ENCODE results near the gene TKFC.

Gene TKFC

GRCh38 chr11:61345954-61346843, 13.2 kb downstream of the TKFC start:
- DNase-seq: no peak

DNA sequence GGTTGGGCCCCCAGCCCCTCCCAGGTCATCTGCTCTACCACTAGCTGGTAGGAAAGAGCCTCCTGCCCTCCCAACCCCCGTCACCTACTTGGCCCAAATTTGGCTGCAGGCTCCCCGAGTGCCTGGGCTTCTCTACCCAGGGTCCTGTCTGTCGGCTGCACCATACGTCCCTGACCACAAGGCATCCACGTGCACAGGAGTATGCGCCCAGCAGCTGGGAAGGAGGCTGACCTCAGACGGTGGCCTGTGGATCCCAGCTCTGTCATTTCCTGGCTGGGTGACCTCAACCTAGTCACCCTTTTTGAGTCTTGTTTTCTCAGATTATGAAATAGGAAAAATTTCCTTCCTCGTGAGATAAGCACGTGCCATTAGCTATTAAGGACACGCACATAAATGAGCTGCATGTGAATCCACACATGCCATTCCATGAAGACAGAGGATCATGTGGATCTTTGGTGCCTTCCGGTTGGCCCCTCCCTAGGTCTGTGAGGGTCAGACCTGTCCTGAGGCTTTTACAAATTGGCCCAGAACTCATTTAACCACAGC, 15.0 kb downstream of the TKFC start:
- no peak for DNase-seq

DNA sequence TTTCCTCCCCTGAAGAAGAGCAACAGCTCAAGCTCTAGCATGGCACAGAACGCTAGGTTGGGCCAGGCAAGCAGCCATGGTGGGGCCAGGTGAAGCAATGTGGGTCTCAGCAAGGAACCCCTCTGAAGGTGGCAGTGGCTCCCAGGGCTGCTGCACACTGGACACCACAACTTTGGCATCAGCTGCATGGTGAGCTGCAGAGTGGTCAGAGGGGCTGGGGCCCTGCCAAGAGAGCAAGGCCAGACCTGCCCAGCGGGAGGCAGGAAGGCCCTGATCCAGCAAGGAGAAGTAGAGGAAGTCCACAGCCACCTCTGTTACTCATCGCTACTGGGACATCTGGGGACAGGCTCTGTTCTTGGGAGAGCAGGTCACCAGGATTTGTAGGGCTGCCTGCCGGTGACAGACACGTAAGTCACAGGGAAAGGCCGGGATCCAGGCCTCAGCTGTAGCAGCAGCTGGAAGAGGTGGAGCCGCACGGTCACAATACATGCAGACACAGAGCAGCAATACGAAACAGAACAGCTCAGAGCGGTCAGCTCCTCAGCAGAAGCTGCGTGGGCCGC, 16.2 kb downstream of the TKFC start:
- DNase-seq: no peak

DNA sequence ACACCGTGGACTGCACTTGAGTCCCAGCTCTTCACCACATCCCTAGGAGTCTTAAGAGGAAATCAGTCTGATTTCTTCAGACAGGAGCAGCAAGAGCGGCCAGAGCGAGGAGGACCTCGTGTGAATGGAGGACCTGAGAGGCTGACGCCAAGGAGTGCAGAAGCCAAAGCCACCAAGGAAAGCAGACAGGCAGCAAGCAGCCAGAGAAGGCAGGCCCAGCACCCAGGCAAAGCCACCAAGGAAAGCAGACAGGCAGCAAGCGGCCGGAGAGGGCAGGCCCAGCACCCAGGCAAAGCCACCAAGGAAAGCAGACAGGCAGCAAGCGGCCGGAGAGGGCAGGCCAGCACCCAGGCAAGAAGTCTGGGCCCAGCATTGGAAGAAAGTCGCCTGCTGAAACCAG, 16.9 kb downstream of the TKFC start:
- no peak for DNase-seq

DNA sequence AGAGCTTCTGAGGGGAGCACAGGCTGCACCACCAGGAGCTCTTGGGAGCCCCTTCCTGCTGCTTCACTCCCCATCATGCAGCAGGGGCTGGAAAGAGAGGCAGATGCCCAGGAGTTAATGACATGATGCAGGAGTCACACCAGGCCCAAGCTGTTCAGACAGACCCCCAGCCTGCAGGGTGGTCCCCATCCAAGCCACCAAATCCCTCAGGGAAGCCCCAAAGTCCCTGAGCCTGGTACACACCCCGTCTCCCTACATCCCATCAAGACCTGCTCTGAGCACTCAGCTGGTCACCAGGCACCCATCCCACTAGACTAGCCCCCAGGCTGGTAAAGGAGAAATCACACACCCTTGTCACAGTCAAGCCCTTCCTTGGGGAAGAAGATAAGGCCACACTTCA, 17.3 kb downstream of the TKFC start:
- no peak for DNase-seq

DNA sequence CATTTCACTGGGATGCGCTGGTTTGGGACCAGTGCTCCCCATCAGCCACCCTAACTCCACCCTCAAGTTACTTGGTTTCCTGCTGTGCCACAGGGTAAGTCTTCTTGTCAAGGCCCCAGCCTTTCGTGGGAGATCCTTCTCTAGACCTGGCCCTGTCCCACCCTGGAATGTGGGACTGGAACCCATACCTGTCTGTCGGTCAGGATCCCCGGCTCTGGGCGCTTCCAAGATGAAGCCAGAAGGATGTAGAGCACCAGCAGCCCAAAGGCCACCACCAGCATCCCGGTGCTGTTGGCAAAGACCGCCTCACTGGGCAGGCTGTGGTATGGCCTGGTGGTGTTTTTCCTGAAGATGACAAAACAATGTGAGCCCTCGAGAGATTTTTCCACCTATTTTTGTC, 17.8 kb downstream of the TKFC start:
- DNase-seq: no peak

GRCh38 chr11:61352038-61352437, 19.0 kb downstream of the TKFC start:
- DNase-seq: no peak

- DNase-seq: no peak
Measured at GRCh38 chr11:61353131-61354067, 20.4 kb downstream of the TKFC start.

DNA sequence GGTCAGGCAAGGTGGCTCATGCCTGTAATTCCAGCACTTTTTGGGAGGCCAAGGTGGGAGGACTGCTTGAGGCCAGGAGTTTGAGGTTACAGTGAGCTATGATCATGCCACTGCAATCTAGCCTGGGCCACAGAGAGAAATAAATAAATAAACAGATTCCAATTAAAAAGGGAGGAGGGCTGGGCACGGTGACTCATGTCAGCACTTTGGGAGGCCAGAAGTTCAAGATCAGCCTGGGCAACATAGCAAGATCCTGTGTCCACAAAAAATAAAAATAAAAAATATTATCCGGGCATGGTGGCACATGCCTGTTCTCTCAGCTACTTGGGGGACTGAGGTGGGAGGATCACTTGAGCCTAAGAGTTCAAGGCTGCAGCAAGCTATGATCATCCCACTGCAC, 21.2 kb downstream of the TKFC start:
- DNase-seq: no peak

GRCh38 chr11:61356706-61357105, 23.7 kb downstream of the TKFC start:
- no peak for DNase-seq

GRCh38 chr11:61357233-61357893, 24.3 kb downstream of the TKFC start:
- DNase-seq: no peak

DNA sequence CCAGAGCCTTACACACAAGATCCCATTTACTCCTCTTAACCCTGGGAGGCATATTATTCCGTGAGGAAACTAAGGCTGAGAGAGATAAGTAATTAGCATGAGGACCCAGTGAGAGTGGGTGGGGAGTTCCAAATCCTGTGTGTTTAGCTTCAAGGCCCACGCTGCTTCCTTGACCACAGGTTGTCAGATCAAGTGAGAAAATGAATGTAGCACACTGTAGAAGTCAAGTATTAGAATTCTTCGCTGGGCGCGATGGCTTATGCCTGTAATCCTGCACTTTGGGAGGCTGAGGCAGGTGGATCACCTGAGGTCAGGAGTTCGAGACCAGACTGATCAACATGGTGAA, 24.8 kb downstream of the TKFC start:
- DNase-seq: no peak

- no peak for DNase-seq
Measured at GRCh38 chr11:61358566-61358965, 25.5 kb downstream of the TKFC start.

GRCh38 chr11:61359516-61359915, 26.5 kb downstream of the TKFC start:
- DNase-seq: no peak

- no peak for DNase-seq
Measured at GRCh38 chr11:61361237-61361740, 28.3 kb downstream of the TKFC start.

- peak; percentile 82 for DNase-seq
Measured at GRCh38 chr11:61361741-61362541, 28.9 kb downstream of the TKFC start, which contains the start of the genes CYB561A3 and TMEM138. CYB561A3 (minus strand) TSS chr11:61361882; CDS start chr11:61356713, 5,169 bp downstream. TMEM138 (plus strand) TSS chr11:61362374; CDS start chr11:61364391, 2,017 bp downstream.

- DNase-seq: no peak
Measured at GRCh38 chr11:61362542-61362875, 29.5 kb downstream of the TKFC start.

DNA sequence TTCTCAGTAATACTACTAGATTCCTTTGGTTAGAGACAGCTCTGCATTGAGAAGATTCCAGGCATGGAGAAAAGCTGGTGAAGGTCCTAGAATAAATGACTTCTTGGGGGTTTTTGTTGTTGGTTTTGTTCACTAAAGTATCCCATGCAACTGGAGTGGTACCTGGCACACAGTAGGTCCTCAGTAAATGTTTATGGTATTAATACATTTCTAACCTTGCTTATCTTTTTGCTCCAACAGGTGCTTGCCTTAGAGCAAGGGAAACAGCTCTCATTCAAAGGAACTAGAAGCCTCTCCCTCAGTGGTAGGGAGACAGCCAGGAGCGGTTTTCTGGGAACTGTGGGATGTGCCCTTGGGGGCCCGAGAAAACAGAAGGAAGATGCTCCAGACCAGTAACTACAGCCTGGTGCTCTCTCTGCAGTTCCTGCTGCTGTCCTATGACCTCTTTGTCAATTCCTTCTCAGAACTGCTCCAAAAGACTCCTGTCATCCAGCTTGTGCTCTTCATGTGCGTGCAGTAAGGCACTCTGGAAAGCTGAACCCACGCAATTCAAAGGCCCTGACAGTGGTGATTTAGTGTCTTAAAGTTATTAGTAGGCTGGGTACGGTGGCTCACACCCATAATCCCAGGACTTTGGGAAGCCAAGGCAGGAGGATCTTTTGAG, 31.1 kb downstream of the TKFC start:
- DNase-seq: no peak

GRCh38 chr11:61367406-61367805, 34.4 kb downstream of the TKFC start:
- no peak for DNase-seq

DNA sequence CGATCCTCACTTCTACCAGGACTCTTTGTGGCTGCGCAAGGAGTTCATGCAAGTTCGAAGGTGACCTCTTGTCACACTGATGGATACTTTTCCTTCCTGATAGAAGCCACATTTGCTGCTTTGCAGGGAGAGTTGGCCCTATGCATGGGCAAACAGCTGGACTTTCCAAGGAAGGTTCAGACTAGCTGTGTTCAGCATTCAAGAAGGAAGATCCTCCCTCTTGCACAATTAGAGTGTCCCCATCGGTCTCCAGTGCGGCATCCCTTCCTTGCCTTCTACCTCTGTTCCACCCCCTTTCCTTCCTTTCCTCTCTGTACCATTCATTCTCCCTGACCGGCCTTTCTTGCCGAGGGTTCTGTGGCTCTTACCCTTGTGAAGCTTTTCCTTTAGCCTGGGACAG, 35.6 kb downstream of the TKFC start:
- no peak for DNase-seq
